Measurements from ENCODE around the gene PIK3CG.

DNA sequence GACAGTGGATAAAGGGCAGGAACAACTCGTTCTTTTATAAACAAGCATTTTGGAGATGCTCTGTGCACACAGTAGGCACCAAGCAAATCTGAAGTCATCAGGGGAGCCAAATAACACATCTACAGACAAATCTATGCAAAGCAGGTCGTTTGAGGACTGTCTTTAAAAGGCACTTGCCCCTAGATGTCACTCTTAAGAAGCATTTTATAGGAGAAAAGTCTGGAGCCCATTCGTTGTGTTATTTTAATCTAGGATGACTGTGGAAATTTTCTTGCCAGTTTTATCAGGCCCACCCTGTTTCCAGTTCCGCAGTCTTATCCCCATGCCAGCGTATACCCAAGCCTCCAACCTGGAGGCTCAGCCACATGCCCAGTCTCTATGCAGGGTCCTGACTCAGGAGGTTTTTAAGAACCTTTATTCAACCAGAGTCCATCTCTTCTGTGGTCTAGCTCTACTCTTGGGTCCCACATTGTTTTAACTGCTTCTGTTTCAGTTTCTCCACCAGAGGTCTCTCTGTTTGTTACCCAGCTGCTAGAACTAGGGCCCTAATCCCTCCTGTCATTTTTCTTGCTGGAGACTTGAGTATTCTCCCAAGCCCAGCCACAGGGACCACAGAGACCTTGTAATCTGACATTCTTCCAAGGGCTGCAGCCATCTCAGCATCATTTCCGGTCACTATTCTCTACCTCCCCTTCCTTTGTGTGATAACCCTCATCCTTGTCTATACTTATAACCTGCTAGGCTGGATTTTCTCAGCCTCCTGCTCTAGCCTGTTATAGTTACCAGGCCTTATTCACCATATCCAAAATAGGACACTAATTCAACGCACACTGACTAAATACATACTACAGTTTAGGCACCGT, 26.7 kb downstream of the PIK3CG start:
- TF ChIP-seq, protein P1, sequence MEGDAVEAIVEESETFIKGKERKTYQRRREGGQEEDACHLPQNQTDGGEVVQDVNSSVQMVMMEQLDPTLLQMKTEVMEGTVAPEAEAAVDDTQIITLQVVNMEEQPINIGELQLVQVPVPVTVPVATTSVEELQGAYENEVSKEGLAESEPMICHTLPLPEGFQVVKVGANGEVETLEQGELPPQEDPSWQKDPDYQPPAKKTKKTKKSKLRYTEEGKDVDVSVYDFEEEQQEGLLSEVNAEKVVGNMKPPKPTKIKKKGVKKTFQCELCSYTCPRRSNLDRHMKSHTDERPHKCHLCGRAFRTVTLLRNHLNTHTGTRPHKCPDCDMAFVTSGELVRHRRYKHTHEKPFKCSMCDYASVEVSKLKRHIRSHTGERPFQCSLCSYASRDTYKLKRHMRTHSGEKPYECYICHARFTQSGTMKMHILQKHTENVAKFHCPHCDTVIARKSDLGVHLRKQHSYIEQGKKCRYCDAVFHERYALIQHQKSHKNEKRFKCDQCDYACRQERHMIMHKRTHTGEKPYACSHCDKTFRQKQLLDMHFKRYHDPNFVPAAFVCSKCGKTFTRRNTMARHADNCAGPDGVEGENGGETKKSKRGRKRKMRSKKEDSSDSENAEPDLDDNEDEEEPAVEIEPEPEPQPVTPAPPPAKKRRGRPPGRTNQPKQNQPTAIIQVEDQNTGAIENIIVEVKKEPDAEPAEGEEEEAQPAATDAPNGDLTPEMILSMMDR (IDR thresholded peaks at IDR 0.05), result no peak; the same call in 1 of the 2 replicates
- TF ChIP-seq POLR2AphosphoS5 (IDR thresholded peaks at IDR 0.05; ENCODE audit: low read depth, low read length) (no peak), SIN3A (IDR thresholded peaks at IDR 0.05; ENCODE audit: borderline replicate concordance, insufficient read depth, low read depth, low read length) (no peak)
